ENCODE results near the gene PTBP1. TPM values are rescaled to one million over a fixed set of nuclear protein-coding genes. Genes with fewer than 3 reads are reported as not detected.

The PTBP1 gene
- total and polyA plus RNA-seq, 2 donors (not counting 3 experiments of a cell fraction or from before 2014, with no cell fraction given) = 382 to 623 TPM

DNA sequence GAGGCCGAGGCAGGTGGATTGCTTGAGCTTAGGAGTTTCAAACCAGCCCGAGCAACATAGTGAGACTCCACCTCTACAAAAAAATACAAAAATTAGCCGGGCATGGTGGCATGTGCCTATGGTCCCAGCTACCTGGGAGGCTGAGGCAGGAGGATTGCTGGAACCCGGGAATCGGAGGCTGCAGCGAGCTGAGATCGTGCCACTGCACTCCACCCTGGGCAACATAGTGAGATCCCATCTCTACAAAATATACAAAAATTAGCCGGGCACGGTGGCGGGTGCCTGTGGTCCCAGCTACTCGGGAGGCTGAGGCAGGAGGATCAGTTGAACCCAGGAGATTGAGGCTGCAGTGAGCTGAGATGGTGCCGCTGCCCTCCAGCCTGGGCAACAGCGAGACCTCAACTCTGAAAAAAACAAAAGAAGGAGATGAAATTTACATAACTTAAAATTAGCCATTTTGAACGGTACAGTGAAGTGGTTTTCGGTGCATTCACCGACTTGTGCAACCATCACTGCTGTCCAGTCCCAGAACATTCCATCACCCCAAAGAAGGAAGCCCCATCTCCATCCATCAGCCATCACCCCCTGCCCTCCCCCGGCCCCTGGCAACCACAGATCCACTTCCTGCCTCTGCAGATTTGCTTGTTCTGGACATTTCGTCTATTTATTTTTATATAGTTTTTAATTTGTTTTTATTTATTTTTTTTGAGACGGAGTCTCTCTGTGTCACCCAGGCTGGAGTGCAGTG lies 28.8 kb downstream of the PTBP1 start:
- Histone ChIP-seq H3K9ac (replicated peaks; ENCODE audit: extremely low read depth, insufficient read depth, low read length) (no peak overlapping the region), H4K20me1 (replicated peaks; ENCODE audit: control insufficient read depth, extremely low read depth, insufficient read depth, low read length) (no peaks in the 10 kb centered on the region), H3K4me1 (ENCODE audit: control insufficient read depth, extremely low read depth, insufficient read depth, low read length) (no peaks in the 10 kb centered on the region), H3K27me3 (ENCODE audit: control insufficient read depth in 2 of 2, insufficient read depth in 2 of 2, low read length in 2 of 2) (no peaks in the 10 kb centered on the region), H3K9me3 (replicated peaks; ENCODE audit: control insufficient read depth, insufficient read depth, low read length) (no peaks in the 10 kb centered on the region), H3K79me2 (ENCODE audit: control insufficient read depth, insufficient read depth, low read length) (no peaks in the 10 kb centered on the region), H2AFZ (ENCODE audit: low read depth, low read length) (no peak overlapping the region), H3K9me1 (replicated peaks; ENCODE audit: control insufficient read depth, extremely low read depth, insufficient read depth, low read length) (no peaks in the 10 kb centered on the region), H3K4me3 (replicated peaks in 1 of 3; ENCODE audit: insufficient read depth in 1 of 3, low read depth in 1 of 3, low read length in 3 of 3) (no peak overlapping the region), H3K36me3 (ENCODE audit: control insufficient read depth in 2 of 2, extremely low read depth in 1 of 2, insufficient read depth in 2 of 2, low read length in 2 of 2) (no peaks in the 10 kb centered on the region), H3K27ac (ENCODE audit: insufficient read depth, low read depth, low read length) (no peak overlapping the region), H3K4me2 (ENCODE audit: insufficient read depth, low read length) (no peak overlapping the region)
- POLR2A ChIA-PET = no interaction called here
- CTCF ChIA-PET = no interaction called here
- intact Hi-C loops (cut with micrococcal nuclease) = no loop called here
- no TSS peak for BruUV-seq (replicated peaks)
- FAIRE-seq (no peak), DNase-seq (ENCODE audit: low read depth, low spot score) (no peak)
- dilution Hi-C loops (cut with MboI; ENCODE audit: extremely low pct_ligation_motif_present, low sequenced_read_pairs) = no loop called here
- TF ChIP-seq POLR2A (IDR thresholded peaks at IDR 0.05; ENCODE audit: low read depth, low read length) (no peak), POLR2AphosphoS5 (IDR thresholded peaks at IDR 0.05; ENCODE audit: insufficient read depth, low read depth, low read length) (no peak), GATA2 (IDR thresholded peaks at IDR 0.05; ENCODE audit: insufficient read depth, insufficient read length, low read depth, low read length) (no peak), MAX (IDR thresholded peaks at IDR 0.05; ENCODE audit: insufficient read depth, insufficient read length) (no peak), JUN (IDR thresholded peaks at IDR 0.05; ENCODE audit: borderline replicate concordance, insufficient read depth, insufficient read length, low read depth) (no peak), EZH2 (IDR thresholded peaks at IDR 0.05; ENCODE audit: borderline replicate concordance, low read depth, low read length, severe bottlenecking) (no peak), FOS (IDR thresholded peaks at IDR 0.05; ENCODE audit: borderline replicate concordance, insufficient read depth, low read length) (no peak), MYC (IDR thresholded peaks at IDR 0.05; ENCODE audit: low read depth, low read length) (no peak)
- TF ChIP-seq, protein P1, sequence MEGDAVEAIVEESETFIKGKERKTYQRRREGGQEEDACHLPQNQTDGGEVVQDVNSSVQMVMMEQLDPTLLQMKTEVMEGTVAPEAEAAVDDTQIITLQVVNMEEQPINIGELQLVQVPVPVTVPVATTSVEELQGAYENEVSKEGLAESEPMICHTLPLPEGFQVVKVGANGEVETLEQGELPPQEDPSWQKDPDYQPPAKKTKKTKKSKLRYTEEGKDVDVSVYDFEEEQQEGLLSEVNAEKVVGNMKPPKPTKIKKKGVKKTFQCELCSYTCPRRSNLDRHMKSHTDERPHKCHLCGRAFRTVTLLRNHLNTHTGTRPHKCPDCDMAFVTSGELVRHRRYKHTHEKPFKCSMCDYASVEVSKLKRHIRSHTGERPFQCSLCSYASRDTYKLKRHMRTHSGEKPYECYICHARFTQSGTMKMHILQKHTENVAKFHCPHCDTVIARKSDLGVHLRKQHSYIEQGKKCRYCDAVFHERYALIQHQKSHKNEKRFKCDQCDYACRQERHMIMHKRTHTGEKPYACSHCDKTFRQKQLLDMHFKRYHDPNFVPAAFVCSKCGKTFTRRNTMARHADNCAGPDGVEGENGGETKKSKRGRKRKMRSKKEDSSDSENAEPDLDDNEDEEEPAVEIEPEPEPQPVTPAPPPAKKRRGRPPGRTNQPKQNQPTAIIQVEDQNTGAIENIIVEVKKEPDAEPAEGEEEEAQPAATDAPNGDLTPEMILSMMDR (IDR thresholded peaks at IDR 0.05; ENCODE audit: extremely low read depth in 1 of 2, insufficient read depth in 1 of 2, low read depth in 1 of 2, low read length in 2 of 2) = no peak

Data from endothelial cell of umbilical vein (primary cell).